ENCODE results near the gene TAAR9.

DNA sequence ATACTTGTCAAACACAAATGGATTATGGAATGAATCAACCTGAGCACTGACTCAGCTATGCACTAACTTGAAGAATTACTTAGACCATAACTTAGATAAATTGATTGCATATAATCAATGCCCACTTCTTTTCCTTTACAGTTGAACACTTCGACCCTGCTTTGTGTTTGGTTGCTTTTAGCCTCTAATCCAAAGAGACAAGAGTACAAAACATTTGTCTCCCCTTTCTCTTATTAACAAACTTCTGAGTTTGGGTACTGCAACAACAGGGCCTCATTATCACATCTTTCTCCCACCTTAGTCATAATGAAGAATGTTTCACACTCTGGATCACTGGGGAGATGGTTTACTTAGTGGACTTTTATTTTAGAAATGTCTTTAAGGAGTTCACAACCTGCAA is 29.5 kb downstream of the TAAR9 start:
- no peak for TF ChIP-seq NFIC (IDR thresholded peaks at IDR 0.05)
- no peak for TF ChIP-seq RAD21 (IDR thresholded peaks at IDR 0.05; ENCODE audit: low read depth)
- no peak for TF ChIP-seq EP300 (IDR thresholded peaks at IDR 0.05; ENCODE audit: borderline replicate concordance)

Measured in Ishikawa (cell line).